Rectal smooth muscle tissue (tissue), 1 donor: Measurements from ENCODE around the gene CCR2.
"Not testable (repeated sequence)": the region's sequence is repeated elsewhere in the genome, so short reads cannot be mapped to it uniquely, and the experiment has no call there.

Experiments used
- H3K27ac ChIP-seq: one replicate; pipeline ENCODE4 v1.7.0; 2013; ENCODE audit warnings: low read depth, low read length, inconsistent platforms
- H3K27me3 ChIP-seq: one replicate; pipeline ENCODE4 v1.7.0; 2013; ENCODE audit warnings: low read length; ENCODE audit not compliant: control insufficient read depth, insufficient read depth
- H3K36me3 ChIP-seq: one replicate; pipeline ENCODE4 v1.7.0; 2013; ENCODE audit warnings: low read length; ENCODE audit not compliant: control insufficient read depth, insufficient read depth
- H3K4me1 ChIP-seq: one replicate; pipeline ENCODE4 v1.7.0; 2013; ENCODE audit warnings: low read length; ENCODE audit not compliant: control insufficient read depth, insufficient read depth
- H3K4me3 ChIP-seq: one replicate; pipeline ENCODE4 v1.7.0; 2013; ENCODE audit warnings: low read length
- H3K9ac ChIP-seq: one replicate; pipeline ENCODE4 v1.7.0; 2013; ENCODE audit warnings: low read length

CCR2 gene

GRCh38 chr3:46372492-46373359, 18.8 kb downstream of the CCR2 start:
- Histone ChIP-seq H3K36me3 (no peaks in the 10 kb centered on the region), H3K4me1 (no peaks in the 10 kb centered on the region), H3K9ac (no peak overlapping the region), H3K27me3 (no peaks in the 10 kb centered on the region), H3K27ac (no peak overlapping the region), H3K4me3 (no peak overlapping the region)

- H3K36me3 ChIP-seq: no peaks in the 10 kb centered on the region
- H3K9ac ChIP-seq: no peak overlapping the region
- no peaks in the 10 kb centered on the region for H3K4me1 ChIP-seq
- H3K4me3 ChIP-seq: no peak overlapping the region
- no peaks in the 10 kb centered on the region for H3K27me3 ChIP-seq
- no peak overlapping the region for H3K27ac ChIP-seq
Observed at GRCh38 chr3:46374755-46375154, 20.8 kb downstream of the CCR2 start.

DNA sequence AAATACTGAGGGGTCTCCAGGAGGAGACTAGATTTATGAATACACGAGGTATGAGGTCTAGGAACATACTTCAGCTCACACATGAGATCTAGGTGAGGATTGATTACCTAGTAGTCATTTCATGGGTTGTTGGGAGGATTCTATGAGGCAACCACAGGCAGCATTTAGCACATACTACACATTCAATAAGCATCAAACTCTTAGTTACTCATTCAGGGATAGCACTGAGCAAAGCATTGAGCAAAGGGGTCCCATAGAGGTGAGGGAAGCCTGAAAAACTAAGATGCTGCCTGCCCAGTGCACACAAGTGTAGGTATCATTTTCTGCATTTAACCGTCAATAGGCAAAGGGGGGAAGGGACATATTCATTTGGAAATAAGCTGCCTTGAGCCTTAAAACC, 21.3 kb downstream of the CCR2 start:
- Histone ChIP-seq H3K27me3 (no peaks in the 10 kb centered on the region), H3K9ac (no peak overlapping the region), H3K4me1 (no peaks in the 10 kb centered on the region), H3K36me3 (no peaks in the 10 kb centered on the region), H3K4me3 (no peak overlapping the region), H3K27ac (no peak overlapping the region)

DNA sequence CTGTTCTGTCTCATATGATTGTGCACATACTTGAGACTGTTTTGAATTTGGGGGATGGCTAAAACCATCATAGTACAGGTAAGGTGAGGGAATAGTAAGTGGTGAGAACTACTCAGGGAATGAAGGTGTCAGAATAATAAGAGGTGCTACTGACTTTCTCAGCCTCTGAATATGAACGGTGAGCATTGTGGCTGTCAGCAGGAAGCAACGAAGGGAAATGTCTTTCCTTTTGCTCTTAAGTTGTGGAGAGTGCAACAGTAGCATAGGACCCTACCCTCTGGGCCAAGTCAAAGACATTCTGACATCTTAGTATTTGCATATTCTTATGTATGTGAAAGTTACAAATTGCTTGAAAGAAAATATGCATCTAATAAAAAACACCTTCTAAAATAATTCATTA, 21.9 kb downstream of the CCR2 start:
- no peak overlapping the region for H3K9ac ChIP-seq
- no peaks in the 10 kb centered on the region for H3K36me3 ChIP-seq
- H3K4me3 ChIP-seq: no peak overlapping the region
- H3K27me3 ChIP-seq: no peaks in the 10 kb centered on the region
- no peak overlapping the region for H3K27ac ChIP-seq
- no peaks in the 10 kb centered on the region for H3K4me1 ChIP-seq

GRCh38 chr3:46378426-46378942, 24.6 kb downstream of the CCR2 start:
- Histone ChIP-seq H3K36me3 (no peaks in the 10 kb centered on the region), H3K4me1 (peaks cover 3% of the 10 kb centered on the region), H3K9ac (no peak overlapping the region), H3K27me3 (no peaks in the 10 kb centered on the region), H3K4me3 (no peak overlapping the region), H3K27ac (no peak overlapping the region)

- no peak overlapping the region for H3K27ac ChIP-seq
Observed at GRCh38 chr3:46380471-46381221, 26.7 kb downstream of the CCR2 start.

GRCh38 chr3:46381625-46382024, 27.7 kb downstream of the CCR2 start:
- Histone ChIP-seq H3K4me3 (no peak overlapping the region), H3K9ac (no peak overlapping the region), H3K27ac (no peak overlapping the region), H3K4me1 (peaks cover 3% of the 10 kb centered on the region), H3K27me3 (no peaks in the 10 kb centered on the region), H3K36me3 (no peaks in the 10 kb centered on the region)

More at GRCh38 chr3:46380471-46381221, 26.7 kb downstream of the CCR2 start:
- Histone ChIP-seq H3K27me3 (no peaks in the 10 kb centered on the region), H3K36me3 (no peaks in the 10 kb centered on the region), H3K9ac (no peak overlapping the region), H3K4me3 (peak overlapping the region; percentile 1), H3K4me1 (peaks cover 3% of the 10 kb centered on the region)

DNA sequence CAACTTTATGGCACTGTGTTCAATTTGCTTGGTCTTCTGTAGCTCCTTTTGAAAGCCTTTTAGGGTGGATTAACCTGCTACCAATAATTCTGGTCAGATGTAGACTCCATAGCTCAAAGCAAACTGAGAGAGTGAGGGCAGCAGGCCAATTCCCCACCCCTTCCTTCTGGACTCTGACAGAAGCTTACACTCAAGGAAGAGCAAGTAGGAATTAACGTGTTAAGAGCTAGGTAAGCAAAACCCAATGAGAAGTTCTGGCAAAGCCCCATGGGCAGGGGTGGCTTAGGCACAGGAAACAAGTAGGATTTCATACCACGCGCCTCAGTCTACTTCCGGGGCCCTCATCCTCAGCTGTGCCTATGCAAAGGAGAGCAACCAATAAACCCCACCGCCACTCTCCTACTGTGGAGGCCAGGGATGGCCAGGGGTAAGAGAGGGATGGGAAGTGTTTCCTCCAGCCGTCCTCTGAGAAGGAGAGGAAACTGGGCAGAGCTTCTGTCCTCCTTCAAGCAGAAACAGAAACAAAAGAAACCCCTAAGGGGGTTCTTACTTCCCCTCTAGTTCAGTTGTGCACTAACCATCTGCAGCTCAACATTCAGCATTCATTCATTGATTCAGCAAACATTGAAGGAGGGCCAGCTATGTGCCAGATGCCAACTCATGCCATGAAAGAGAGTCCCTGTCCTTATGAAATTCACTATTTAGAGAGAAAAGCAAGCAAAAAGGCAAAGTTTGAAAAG, 29.5 kb downstream of the CCR2 start:
- Histone ChIP-seq H3K36me3 (no peaks in the 10 kb centered on the region), H3K9ac (no peak overlapping the region), H3K27ac (no peak overlapping the region), H3K4me3 (no peak overlapping the region), H3K4me1 (peaks cover 3% of the 10 kb centered on the region), H3K27me3 (no peaks in the 10 kb centered on the region)

- H3K9ac ChIP-seq: no peak overlapping the region
- H3K4me1 ChIP-seq: peaks cover 3% of the 10 kb centered on the region
- no peak overlapping the region for H3K27ac ChIP-seq
- H3K36me3 ChIP-seq: no peaks in the 10 kb centered on the region
- no peaks in the 10 kb centered on the region for H3K27me3 ChIP-seq
- H3K4me3 ChIP-seq: no peak overlapping the region
Observed at GRCh38 chr3:46383951-46384330, 30.0 kb downstream of the CCR2 start.

GRCh38 chr3:46386205-46386604, 32.3 kb downstream of the CCR2 start:
- no peak overlapping the region for H3K4me3 ChIP-seq
- H3K27ac ChIP-seq: no peak overlapping the region
- H3K9ac ChIP-seq: no peak overlapping the region
- H3K27me3 ChIP-seq: no peaks in the 10 kb centered on the region
- H3K36me3 ChIP-seq: no peaks in the 10 kb centered on the region
- H3K4me1 ChIP-seq: peaks cover 1% of the 10 kb centered on the region

- H3K36me3 ChIP-seq, H3K27ac ChIP-seq, H3K4me3 ChIP-seq, H3K4me1 ChIP-seq, H3K9ac ChIP-seq, H3K27me3 ChIP-seq: not testable (repeated sequence)
Observed at GRCh38 chr3:46388847-46389246, 34.9 kb downstream of the CCR2 start.

- no peaks in the 10 kb centered on the region for H3K36me3 ChIP-seq
- H3K9ac ChIP-seq: no peak overlapping the region
- no peak overlapping the region for H3K4me3 ChIP-seq
- no peaks in the 10 kb centered on the region for H3K4me1 ChIP-seq
- H3K27me3 ChIP-seq: no peaks in the 10 kb centered on the region
- H3K27ac ChIP-seq: no peak overlapping the region
Observed at GRCh38 chr3:46389306-46389705, 35.4 kb downstream of the CCR2 start.
